GM12892 (cell line): ENCODE data around the gene FHL2.

Experiments used
- DNase-seq: peaks from one replicate; pipeline ENCODE4 v3.0.0; 2011; ENCODE audit not compliant: insufficient read length
- FAIRE-seq: peaks from 2 replicates; lab custom pipeline; 2011; peaks lifted over from hg19 to GRCh38; lab: Jason Lieb, UNC
- POLR2A ChIP-seq: IDR thresholded peaks from 2 replicates; pipeline ENCODE4 v1.6.1; 2011; ENCODE audit warnings: low read depth, low read length, control low read depth
- POLR2AphosphoS5 ChIP-seq: IDR thresholded peaks from 2 replicates; pipeline ENCODE4 v1.6.1; 2011; ENCODE audit warnings: low read depth, low read length, control low read depth
- TAF1 ChIP-seq: IDR thresholded peaks from 2 replicates; pipeline ENCODE4 v1.6.1; 2011; ENCODE audit warnings: low read depth, mild to moderate bottlenecking, control low read depth, low read length, borderline replicate concordance

FHL2 gene

DNA sequence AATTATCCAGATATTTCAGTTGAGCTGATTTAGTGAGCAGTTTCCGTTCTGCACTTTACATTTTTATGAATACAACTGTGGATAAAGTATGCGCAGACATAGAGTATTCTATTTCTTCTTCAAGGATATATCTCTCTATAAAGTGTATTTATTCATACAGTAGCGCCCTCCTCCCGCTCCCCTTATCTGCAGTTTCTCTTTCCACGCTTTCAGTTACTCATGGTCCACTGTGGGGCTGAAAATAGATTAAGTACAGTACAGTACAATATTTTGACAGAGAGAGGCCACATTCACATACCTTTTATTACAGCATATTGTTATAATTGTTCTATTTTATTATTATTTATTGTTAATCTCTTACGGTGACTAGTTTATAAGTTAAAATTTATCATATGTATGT lies 19.7 kb upstream of the FHL2 start:
- FAIRE-seq (no peak), DNase-seq (no peak)
- TF ChIP-seq POLR2AphosphoS5 (no peak), POLR2A (no peak), TAF1 (no peak)

DNA sequence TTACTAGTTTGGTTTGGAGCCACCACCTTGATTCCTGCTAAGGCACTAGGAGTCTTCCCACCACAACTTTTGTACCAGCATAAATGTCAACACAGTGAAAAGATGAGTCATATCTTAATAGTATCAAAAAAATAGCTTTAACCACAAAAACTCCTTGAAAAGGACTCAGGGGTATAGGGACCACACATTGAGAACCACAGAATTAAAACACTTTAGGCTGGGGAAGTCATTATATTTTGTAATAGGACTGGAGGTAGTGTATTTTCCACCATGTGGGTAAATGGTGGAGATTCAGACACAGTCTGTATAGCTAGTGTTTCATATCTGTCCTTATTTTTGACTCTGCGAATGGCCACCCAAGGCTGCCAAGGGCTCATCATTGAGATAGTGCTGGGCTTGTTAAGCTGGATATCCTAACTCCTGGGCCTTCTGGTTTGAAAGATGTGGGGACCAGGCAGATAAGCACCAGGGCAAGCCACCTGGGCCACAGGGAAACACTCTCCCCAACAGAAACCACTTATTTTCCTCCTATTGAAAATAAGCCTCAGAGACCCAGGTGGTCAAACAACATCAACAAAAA lies 19.1 kb upstream of the FHL2 start:
- DNase-seq (no peak), FAIRE-seq (no peak)
- TF ChIP-seq POLR2AphosphoS5 (no peak), TAF1 (no peak), POLR2A (no peak)

DNA sequence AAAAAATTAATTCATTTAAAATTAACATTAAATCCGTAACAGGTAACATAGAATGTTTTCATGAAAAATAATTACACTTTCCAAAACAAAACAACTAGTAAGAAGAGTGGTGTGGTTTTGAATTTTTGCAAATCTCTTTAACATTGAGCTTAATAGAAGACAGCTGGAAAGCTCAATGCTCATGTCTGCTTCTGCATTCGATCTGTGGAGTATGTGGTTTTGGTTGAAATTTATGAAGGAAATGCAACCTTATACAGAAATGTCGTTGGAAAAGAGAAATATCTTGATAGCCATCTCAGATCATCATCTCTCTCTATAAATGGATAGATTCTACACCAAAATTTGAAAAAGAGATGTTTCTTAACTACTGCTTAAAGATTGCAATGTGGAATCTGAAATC lies 17.3 kb upstream of the FHL2 start:
- DNase-seq (no peak), FAIRE-seq (no peak)
- TF ChIP-seq POLR2AphosphoS5 = no peak
- no peak for TF ChIP-seq POLR2A
- TF ChIP-seq TAF1 = no peak

GRCh38 chr2:105415007-105415406 lies 16.2 kb upstream of the FHL2 start:
- DNase-seq = no peak
- FAIRE-seq = no peak
- TF ChIP-seq POLR2A (no peak), TAF1 (no peak), POLR2AphosphoS5 (no peak)

GRCh38 chr2:105413206-105413605 lies 14.4 kb upstream of the FHL2 start:
- DNase-seq = no peak
- FAIRE-seq = no peak
- TF ChIP-seq POLR2AphosphoS5 (no peak), POLR2A (no peak), TAF1 (no peak)

DNA sequence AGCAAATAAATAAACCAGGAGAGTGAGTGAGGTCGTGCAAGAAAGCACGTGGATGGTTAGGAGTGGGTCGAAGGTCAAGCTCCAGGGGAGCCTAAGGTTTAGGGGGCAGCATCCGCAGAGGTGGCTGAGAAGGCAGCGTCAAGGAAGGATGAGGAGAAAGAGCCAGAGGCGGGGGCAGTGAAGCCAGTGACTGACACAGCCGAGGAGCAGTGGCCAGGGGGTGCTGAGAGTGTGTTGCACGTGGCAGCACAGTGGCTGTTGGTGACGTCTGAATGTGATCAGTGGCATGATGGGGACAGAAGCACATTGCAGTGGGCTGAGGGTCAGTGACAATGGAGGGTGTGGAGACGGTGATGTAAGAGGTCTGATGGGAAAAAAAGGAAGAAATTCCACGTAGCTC lies 13.7 kb upstream of the FHL2 start:
- no peak for DNase-seq
- TF ChIP-seq POLR2A (no peak), POLR2AphosphoS5 (no peak), TAF1 (no peak)
- no peak for FAIRE-seq

DNA sequence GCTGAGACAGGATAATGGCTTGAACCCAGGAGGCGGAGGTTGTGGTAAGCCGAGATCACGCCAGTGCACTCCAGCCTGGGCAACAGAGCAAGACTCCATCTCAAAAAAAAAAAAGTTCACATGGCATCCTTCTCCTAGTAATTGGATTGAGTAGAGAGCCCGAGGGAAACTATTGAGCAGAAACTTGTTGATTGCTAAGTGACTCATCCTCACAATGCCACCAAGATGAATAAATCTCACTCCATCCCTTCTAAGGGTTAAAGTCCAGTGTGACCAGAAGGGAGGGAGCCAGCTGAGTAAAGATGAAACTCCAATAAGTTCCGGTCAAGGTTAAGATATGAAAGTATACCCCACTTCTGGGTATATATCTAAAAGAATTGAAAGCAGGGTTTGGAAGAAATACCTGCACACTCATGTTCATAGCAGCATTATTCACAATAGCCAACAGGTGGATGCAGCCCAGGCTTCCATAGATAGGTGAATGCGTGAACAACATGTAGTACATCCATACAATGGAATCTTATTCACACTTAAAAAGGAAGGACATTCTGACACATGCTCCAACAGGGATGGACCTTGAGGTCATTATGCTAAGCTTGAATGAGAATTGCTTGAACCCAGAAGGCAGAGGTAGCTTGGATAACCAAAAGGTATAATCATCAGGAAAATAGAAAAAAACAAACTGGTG lies 13.0 kb upstream of the FHL2 start:
- TF ChIP-seq POLR2A (no peak), TAF1 (no peak), POLR2AphosphoS5 (no peak)
- FAIRE-seq (no peak), DNase-seq (no peak)

- DNase-seq (no peak), FAIRE-seq (no peak)
- TF ChIP-seq TAF1 = no peak
- no peak for TF ChIP-seq POLR2AphosphoS5
- no peak for TF ChIP-seq POLR2A
These were observed 11.7 kb upstream of the FHL2 start for GRCh38 chr2:105410554-105410953.

GRCh38 chr2:105409717-105410116 lies 10.9 kb upstream of the FHL2 start:
- no peak for TF ChIP-seq POLR2A
- no peak for TF ChIP-seq POLR2AphosphoS5
- no peak for TF ChIP-seq TAF1
- DNase-seq = no peak
- no peak for FAIRE-seq

GRCh38 chr2:105407946-105408743 lies 9.3 kb upstream of the FHL2 start:
- DNase-seq (no peak), FAIRE-seq (no peak)
- no peak for TF ChIP-seq POLR2A
- TF ChIP-seq TAF1 = no peak
- no peak for TF ChIP-seq POLR2AphosphoS5

DNA sequence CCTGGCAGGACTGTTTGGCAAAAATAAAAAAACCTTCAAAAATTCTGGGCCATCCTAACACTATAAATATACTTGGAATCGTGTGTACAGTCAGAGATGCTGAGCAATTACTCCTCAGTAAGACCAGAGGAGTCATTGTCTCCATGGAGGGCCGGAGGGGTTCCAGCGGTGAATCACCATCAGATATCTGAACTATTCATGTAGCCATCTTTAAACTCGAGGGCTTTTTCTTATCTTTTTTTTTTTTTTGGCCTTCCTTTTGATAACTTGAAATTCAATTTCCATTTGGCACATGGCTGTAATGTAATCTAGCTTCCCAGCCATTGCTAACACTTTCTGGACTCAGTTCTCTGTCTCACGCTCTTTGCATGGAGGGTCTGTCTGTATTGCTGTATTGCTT lies 7.4 kb upstream of the FHL2 start:
- DNase-seq (no peak), FAIRE-seq (no peak)
- TF ChIP-seq POLR2AphosphoS5 (no peak), TAF1 (no peak), POLR2A (no peak)
